Measurements from ENCODE around the gene SMYD3. TPM values are rescaled to one million over a fixed set of nuclear protein-coding genes. Genes with fewer than 3 reads are reported as not detected.
"Not testable (repeated sequence)": the region's sequence is repeated elsewhere in the genome, so short reads cannot be mapped to it uniquely, and the experiment has no call there.

Gene SMYD3
- total RNA-seq, 1 donor from 2014 or later, result 23.5 TPM

DNA sequence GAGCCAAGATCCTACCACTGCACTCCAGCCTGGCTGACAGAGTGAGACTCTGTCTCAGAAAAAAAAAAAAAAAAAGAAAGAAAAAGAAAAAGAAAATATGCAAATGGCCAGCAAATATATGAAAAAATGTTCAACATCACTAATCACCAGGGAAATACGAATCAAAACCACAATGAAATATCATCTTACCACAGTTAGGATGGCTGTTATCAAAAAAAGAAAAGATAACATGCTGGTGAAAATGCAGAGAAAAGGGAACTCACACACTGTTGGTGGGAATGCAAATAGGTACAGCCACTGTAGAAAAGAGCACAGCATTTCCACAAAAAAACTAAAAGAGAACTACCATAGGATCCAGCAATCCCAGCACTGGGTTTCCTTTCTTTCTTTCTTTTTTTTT, 477.5 kb downstream of the SMYD3 start:
- Histone ChIP-seq H3K4me1 (ENCODE audit: control insufficient read depth in 3 of 3, insufficient read depth in 3 of 3, low read length in 3 of 3) (no peaks in the 10 kb centered on the region), H3K4me3 (ENCODE audit: low read length in 3 of 3) (no peak overlapping the region), H3K36me3 (ENCODE audit: control insufficient read depth in 3 of 3, insufficient read depth in 3 of 3, low read length in 3 of 3) (no peaks in the 10 kb centered on the region), H3K9me3 (ENCODE audit: control insufficient read depth in 3 of 3, low read length in 3 of 3) (no peaks in the 10 kb centered on the region), H3K27ac (ENCODE audit: low read depth, low read length) (no peak overlapping the region), H3K9ac (ENCODE audit: low read depth in 1 of 3, low read length in 3 of 3) (no peak overlapping the region), H3K27me3 (ENCODE audit: control insufficient read depth in 3 of 3, insufficient read depth in 3 of 3, low read length in 3 of 3) (no peaks in the 10 kb centered on the region)

DNA sequence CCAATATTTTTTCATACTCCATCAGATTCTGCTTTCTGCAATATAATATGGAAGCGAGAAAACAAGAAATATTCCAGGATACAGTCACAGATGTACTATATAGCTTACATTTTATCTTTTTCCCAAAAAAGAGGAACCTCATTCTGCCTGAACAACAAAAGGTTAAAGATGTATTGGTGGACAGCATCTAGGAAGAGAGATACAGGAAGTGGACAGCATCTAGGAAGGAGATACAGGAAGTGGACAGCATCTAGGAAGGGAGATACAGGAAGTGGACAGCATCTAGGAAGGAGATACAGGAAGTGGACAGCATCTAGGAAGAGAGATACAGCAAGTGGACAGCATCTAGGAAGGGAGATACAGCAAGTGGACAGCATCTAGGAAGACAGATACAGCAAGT, 483.0 kb downstream of the SMYD3 start:
- H3K9me3 ChIP-seq (ENCODE audit: control insufficient read depth in 3 of 3, low read length in 3 of 3); H3K36me3 ChIP-seq (ENCODE audit: control insufficient read depth in 3 of 3, insufficient read depth in 3 of 3, low read length in 3 of 3); H3K4me3 ChIP-seq (ENCODE audit: low read length in 3 of 3); H3K27me3 ChIP-seq (ENCODE audit: control insufficient read depth in 3 of 3, insufficient read depth in 3 of 3, low read length in 3 of 3); H3K27ac ChIP-seq (ENCODE audit: low read depth, low read length); H3K4me1 ChIP-seq (ENCODE audit: control insufficient read depth in 3 of 3, insufficient read depth in 3 of 3, low read length in 3 of 3); H3K9ac ChIP-seq (ENCODE audit: low read depth in 1 of 3, low read length in 3 of 3): not testable (repeated sequence)

DNA sequence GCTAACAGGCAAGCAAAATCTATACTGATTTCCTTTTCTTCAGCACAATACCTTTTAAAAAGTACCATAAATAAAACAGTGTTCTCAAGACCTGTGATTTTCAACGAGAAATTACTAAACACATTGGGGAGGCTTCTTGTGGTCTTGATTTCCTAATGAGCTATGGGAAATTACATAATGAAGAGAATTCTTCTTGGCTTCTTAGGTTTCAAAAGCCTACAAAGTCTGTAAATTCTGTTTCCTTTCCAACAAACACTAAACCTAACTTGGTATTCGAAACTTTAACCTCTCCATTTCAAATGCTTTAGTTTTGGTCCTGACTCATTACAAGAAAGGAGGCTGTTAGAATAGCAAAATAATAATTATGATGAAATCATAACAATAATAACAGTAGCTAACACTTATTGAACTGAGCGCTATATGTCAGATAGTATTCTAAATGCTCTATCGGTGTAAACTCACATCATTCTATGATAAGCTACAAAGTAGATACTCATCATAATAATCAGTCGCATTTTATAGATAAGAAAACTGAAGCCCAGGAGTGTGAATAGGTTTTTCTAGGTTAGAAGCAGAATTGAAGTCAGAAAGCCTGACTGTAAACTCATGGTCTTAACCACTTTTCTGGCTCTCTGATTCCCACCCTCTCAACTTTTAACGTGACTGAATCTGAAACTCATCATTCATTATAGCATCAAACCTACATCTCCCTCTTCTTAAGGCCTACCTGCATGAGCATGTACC, 486.7 kb downstream of the SMYD3 start:
- Histone ChIP-seq H3K4me3 (ENCODE audit: low read length in 3 of 3) (no peak overlapping the region), H3K27me3 (ENCODE audit: control insufficient read depth in 3 of 3, insufficient read depth in 3 of 3, low read length in 3 of 3) (no peaks in the 10 kb centered on the region), H3K9me3 (ENCODE audit: control insufficient read depth in 3 of 3, low read length in 3 of 3) (no peaks in the 10 kb centered on the region), H3K4me1 (ENCODE audit: control insufficient read depth in 3 of 3, insufficient read depth in 3 of 3, low read length in 3 of 3) (no peaks in the 10 kb centered on the region), H3K36me3 (ENCODE audit: control insufficient read depth in 3 of 3, insufficient read depth in 3 of 3, low read length in 3 of 3) (no peaks in the 10 kb centered on the region), H3K27ac (ENCODE audit: low read depth, low read length) (no peak overlapping the region), H3K9ac (ENCODE audit: low read depth in 1 of 3, low read length in 3 of 3) (no peak overlapping the region)

DNA sequence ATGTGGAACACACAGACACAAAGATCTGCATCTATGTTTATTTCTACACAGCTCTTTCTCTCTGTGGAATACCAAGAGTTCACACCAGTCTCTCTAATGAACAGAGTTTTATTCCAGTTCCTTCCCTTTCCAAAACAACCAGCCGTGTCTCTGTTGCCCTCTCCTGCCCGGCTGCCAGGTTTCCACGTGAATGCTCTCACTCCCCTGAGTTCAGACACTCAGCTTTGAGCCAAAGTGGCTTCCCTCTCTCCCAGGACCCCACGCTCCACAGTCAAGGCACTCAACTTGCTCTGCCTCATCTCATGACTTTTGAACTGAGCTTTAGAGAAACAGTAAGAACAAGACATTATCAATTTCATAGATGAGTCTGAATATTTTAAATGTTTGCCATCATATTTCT, 488.9 kb downstream of the SMYD3 start:
- Histone ChIP-seq H3K4me1 (ENCODE audit: control insufficient read depth in 3 of 3, insufficient read depth in 3 of 3, low read length in 3 of 3) (no peaks in the 10 kb centered on the region), H3K9me3 (ENCODE audit: control insufficient read depth in 3 of 3, low read length in 3 of 3) (no peaks in the 10 kb centered on the region), H3K36me3 (ENCODE audit: control insufficient read depth in 3 of 3, insufficient read depth in 3 of 3, low read length in 3 of 3) (no peaks in the 10 kb centered on the region), H3K9ac (ENCODE audit: low read depth in 1 of 3, low read length in 3 of 3) (no peak overlapping the region), H3K27me3 (ENCODE audit: control insufficient read depth in 3 of 3, insufficient read depth in 3 of 3, low read length in 3 of 3) (no peaks in the 10 kb centered on the region), H3K27ac (ENCODE audit: low read depth, low read length) (no peak overlapping the region), H3K4me3 (ENCODE audit: low read length in 3 of 3) (no peak overlapping the region)

DNA sequence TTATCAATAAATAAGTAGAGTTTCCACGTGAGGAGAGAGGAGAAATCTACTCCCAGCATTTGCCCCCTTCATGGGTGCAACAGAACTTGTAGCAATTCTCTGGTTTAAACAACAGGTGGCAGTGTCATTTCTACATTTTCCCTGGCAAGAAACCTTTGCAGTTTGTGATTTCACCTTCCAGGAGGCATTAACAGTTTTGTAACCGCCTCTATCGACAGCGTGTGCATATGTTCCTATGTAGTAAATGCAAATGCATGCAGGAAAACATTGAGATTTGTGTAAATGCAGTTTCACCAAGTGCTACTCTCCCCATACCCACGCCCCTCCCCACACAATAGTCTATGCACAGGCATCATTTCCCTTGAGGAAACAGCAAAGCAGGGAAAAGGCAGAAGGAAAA, 494.7 kb downstream of the SMYD3 start:
- Histone ChIP-seq H3K27ac (ENCODE audit: low read depth, low read length) (no peak overlapping the region), H3K36me3 (ENCODE audit: control insufficient read depth in 3 of 3, insufficient read depth in 3 of 3, low read length in 3 of 3) (no peaks in the 10 kb centered on the region), H3K9me3 (ENCODE audit: control insufficient read depth in 3 of 3, low read length in 3 of 3) (no peaks in the 10 kb centered on the region)

DNA sequence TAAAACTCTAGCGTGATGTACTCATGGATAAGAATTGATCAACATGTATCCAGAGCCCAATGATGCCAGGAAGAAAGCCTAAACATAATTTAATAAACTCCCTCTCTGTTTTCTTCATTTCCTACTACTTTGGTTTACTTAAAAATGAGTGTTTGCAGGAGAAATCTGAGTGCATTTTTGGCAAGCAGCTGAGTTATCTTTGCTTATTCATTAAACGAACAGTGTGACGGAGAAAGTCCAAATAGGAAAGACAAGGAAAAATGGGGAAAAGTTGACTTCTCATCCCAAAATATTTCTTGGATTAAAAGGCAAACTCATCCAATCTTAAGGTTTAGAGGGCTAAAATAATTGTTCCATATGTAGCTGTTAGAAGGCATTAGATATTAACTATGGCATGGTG, 496.7 kb downstream of the SMYD3 start:
- H3K4me3 ChIP-seq (ENCODE audit: low read length in 3 of 3), result no peak overlapping the region
- H3K36me3 ChIP-seq (ENCODE audit: control insufficient read depth in 3 of 3, insufficient read depth in 3 of 3, low read length in 3 of 3), result no peaks in the 10 kb centered on the region
- H3K27ac ChIP-seq (ENCODE audit: low read depth, low read length), result no peak overlapping the region
- no peaks in the 10 kb centered on the region for H3K27me3 ChIP-seq (ENCODE audit: control insufficient read depth in 3 of 3, insufficient read depth in 3 of 3, low read length in 3 of 3)
- H3K9ac ChIP-seq (ENCODE audit: low read depth in 1 of 3, low read length in 3 of 3), result no peak overlapping the region
- no peaks in the 10 kb centered on the region for H3K9me3 ChIP-seq (ENCODE audit: control insufficient read depth in 3 of 3, low read length in 3 of 3)
- H3K4me1 ChIP-seq (ENCODE audit: control insufficient read depth in 3 of 3, insufficient read depth in 3 of 3, low read length in 3 of 3), result no peaks in the 10 kb centered on the region

More for the DNA sequence above, 494.7 kb downstream of the SMYD3 start:
- no peaks in the 10 kb centered on the region for H3K4me1 ChIP-seq (ENCODE audit: control insufficient read depth in 3 of 3, insufficient read depth in 3 of 3, low read length in 3 of 3)
- H3K9ac ChIP-seq (ENCODE audit: low read depth in 1 of 3, low read length in 3 of 3), result no peak overlapping the region
- H3K4me3 ChIP-seq (ENCODE audit: low read length in 3 of 3), result no peak overlapping the region
- H3K27me3 ChIP-seq (ENCODE audit: control insufficient read depth in 3 of 3, insufficient read depth in 3 of 3, low read length in 3 of 3), result no peaks in the 10 kb centered on the region

DNA sequence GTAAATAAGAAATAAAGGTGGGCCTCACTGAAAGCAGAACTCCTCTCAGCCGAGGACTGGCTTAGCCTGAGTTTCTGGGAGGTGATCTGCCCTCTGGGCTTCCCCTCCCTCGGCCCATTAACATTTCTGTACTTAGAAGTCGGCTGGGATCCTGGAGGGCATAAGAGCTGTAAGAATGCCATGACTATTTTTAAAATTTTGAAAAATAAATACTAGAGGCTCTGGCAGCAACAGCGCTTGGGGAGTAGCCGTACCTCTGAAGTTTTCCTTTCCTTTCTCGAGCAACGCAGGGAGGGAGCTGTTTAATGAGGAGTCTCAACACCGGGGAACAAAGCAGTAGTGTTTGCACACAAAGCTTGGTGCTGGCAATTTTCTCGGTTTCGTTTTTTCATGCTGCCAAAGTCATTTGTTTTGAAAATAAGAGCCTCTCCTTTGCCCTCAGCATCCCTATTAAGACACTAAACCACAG, 498.7 kb downstream of the SMYD3 start:
- Histone ChIP-seq H3K27me3 (ENCODE audit: control insufficient read depth in 3 of 3, insufficient read depth in 3 of 3, low read length in 3 of 3) (no peaks in the 10 kb centered on the region), H3K36me3 (ENCODE audit: control insufficient read depth in 3 of 3, insufficient read depth in 3 of 3, low read length in 3 of 3) (no peaks in the 10 kb centered on the region), H3K4me1 (ENCODE audit: control insufficient read depth in 3 of 3, insufficient read depth in 3 of 3, low read length in 3 of 3) (no peaks in the 10 kb centered on the region), H3K9ac (ENCODE audit: low read depth in 1 of 3, low read length in 3 of 3) (no peak overlapping the region), H3K27ac (ENCODE audit: low read depth, low read length) (no peak overlapping the region), H3K4me3 (ENCODE audit: low read length in 3 of 3) (no peak overlapping the region), H3K9me3 (ENCODE audit: control insufficient read depth in 3 of 3, low read length in 3 of 3) (no peaks in the 10 kb centered on the region)

DNA sequence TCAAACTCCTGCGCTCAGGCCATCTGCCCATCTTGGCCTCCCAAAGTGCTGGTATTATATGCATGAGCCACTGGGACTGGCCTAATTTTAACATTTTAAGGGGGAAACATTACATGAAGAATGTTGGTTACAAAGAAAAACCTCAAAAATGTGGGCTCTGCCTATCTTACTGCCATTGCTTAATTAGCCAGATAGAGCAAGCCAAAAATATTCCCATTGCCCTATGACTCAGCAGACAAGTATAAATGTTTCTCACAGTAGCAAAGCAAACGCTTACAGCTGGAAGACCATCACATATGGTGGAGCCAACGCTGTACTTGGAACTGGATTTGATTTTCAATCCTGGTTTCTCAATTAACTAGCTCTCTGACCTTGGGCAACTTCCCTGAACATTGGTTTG, 502.0 kb downstream of the SMYD3 start:
- H3K9ac ChIP-seq (ENCODE audit: low read depth in 1 of 3, low read length in 3 of 3), result no peak overlapping the region
- H3K27ac ChIP-seq (ENCODE audit: low read depth, low read length), result no peak overlapping the region
- no peaks in the 10 kb centered on the region for H3K27me3 ChIP-seq (ENCODE audit: control insufficient read depth in 3 of 3, insufficient read depth in 3 of 3, low read length in 3 of 3)
- H3K4me3 ChIP-seq (ENCODE audit: low read length in 3 of 3), result no peak overlapping the region
- H3K9me3 ChIP-seq (ENCODE audit: control insufficient read depth in 3 of 3, low read length in 3 of 3), result no peaks in the 10 kb centered on the region
- no peaks in the 10 kb centered on the region for H3K4me1 ChIP-seq (ENCODE audit: control insufficient read depth in 3 of 3, insufficient read depth in 3 of 3, low read length in 3 of 3)
- H3K36me3 ChIP-seq (ENCODE audit: control insufficient read depth in 3 of 3, insufficient read depth in 3 of 3, low read length in 3 of 3), result no peaks in the 10 kb centered on the region

DNA sequence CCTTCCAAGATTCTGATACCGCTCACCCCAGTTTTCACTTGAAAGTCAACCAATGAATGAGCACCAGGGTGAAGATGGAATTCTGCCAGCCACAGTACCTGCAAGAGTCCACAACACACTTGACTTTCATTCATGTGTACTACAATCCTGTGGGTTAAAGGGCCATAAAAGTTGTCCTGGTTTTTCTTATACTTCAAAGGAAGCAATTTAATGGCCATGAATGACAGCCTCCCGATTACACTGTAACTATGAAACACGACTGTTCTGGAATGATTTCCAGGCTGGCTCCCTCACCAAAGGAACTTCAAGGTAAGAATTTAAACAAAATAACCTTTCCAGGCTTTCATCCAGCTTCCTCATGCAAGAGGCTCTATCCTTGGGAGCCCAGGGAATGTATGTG, 502.8 kb downstream of the SMYD3 start:
- H3K9me3 ChIP-seq (ENCODE audit: control insufficient read depth in 3 of 3, low read length in 3 of 3), result no peaks in the 10 kb centered on the region
- H3K36me3 ChIP-seq (ENCODE audit: control insufficient read depth in 3 of 3, insufficient read depth in 3 of 3, low read length in 3 of 3), result no peaks in the 10 kb centered on the region
- no peak overlapping the region for H3K9ac ChIP-seq (ENCODE audit: low read depth in 1 of 3, low read length in 3 of 3)
- H3K4me3 ChIP-seq (ENCODE audit: low read length in 3 of 3), result no peak overlapping the region
- no peaks in the 10 kb centered on the region for H3K4me1 ChIP-seq (ENCODE audit: control insufficient read depth in 3 of 3, insufficient read depth in 3 of 3, low read length in 3 of 3)
- H3K27ac ChIP-seq (ENCODE audit: low read depth, low read length), result no peak overlapping the region
- H3K27me3 ChIP-seq (ENCODE audit: control insufficient read depth in 3 of 3, insufficient read depth in 3 of 3, low read length in 3 of 3), result no peaks in the 10 kb centered on the region

DNA sequence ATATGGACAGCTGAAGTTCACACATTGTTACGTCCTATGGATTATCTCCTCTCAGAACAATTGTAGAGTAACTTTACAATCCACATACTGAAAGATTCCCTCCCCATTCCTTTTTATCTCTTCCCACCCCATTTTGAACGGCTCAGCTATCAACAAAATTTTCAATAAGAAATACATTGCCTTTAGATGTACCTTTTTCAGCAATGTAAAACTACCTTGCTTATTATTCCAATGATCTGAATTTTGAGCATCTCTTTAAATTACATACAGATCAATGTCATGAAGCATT, 503.7 kb downstream of the SMYD3 start:
- Histone ChIP-seq H3K27me3 (ENCODE audit: control insufficient read depth in 3 of 3, insufficient read depth in 3 of 3, low read length in 3 of 3) (no peaks in the 10 kb centered on the region), H3K36me3 (ENCODE audit: control insufficient read depth in 3 of 3, insufficient read depth in 3 of 3, low read length in 3 of 3) (no peaks in the 10 kb centered on the region), H3K27ac (ENCODE audit: low read depth, low read length) (no peak overlapping the region), H3K9ac (ENCODE audit: low read depth in 1 of 3, low read length in 3 of 3) (no peak overlapping the region), H3K4me1 (ENCODE audit: control insufficient read depth in 3 of 3, insufficient read depth in 3 of 3, low read length in 3 of 3) (no peaks in the 10 kb centered on the region), H3K4me3 (ENCODE audit: low read length in 3 of 3) (no peak overlapping the region), H3K9me3 (ENCODE audit: control insufficient read depth in 3 of 3, low read length in 3 of 3) (no peaks in the 10 kb centered on the region)

Measured in skeletal muscle tissue (tissue), 4 donors.